Stimulated activated CD4-positive, alpha-beta T cell treated with anti-CD3 and anti-CD28 coated beads, Interleukin-4, amount 100 ng/mL, for 4 hours (primary cell): Measurements from ENCODE around the gene KLK14.

ENCODE experiments used
- DNase-seq, 2 experiments: peaks; one replicate each; pipeline ENCODE4 v3.0.0-alpha.2; 2020

KLK14 gene

GRCh38 chr19:51107406-51108065 lies 24.8 kb upstream of the KLK14 start:
- DNase-seq, result peak in 1 of 2 experiments; percentile 26

- DNase-seq, result no peak
These were observed 21.2 kb upstream of the KLK14 start for GRCh38 chr19:51103926-51104341.

GRCh38 chr19:51102991-51103390 lies 20.3 kb upstream of the KLK14 start:
- DNase-seq, result no peak

GRCh38 chr19:51101171-51101865 lies 18.6 kb upstream of the KLK14 start:
- no peak for DNase-seq

GRCh38 chr19:51100601-51101000 lies 17.9 kb upstream of the KLK14 start:
- no peak for DNase-seq

GRCh38 chr19:51099047-51099382 lies 16.3 kb upstream of the KLK14 start:
- DNase-seq, result no peak

- peak; percentile 18 to 30 for DNase-seq
These were observed 15.8 kb upstream of the KLK14 start for GRCh38 chr19:51098365-51099046.

GRCh38 chr19:51097796-51098195 lies 15.1 kb upstream of the KLK14 start:
- DNase-seq, result no peak

GRCh38 chr19:51097166-51097738 lies 14.6 kb upstream of the KLK14 start:
- peak; percentile 47 to 70 for DNase-seq

- no peak for DNase-seq
These were observed 13.9 kb upstream of the KLK14 start for GRCh38 chr19:51096473-51097165.

- peak in 1 of 2 experiments; percentile 33 for DNase-seq
These were observed 12.1 kb upstream of the KLK14 start for GRCh38 chr19:51094696-51095279.

- no peak for DNase-seq
These were observed 11.0 kb upstream of the KLK14 start for GRCh38 chr19:51093510-51094345.

- no peak for DNase-seq
These were observed 10.4 kb upstream of the KLK14 start for GRCh38 chr19:51093101-51093500.

- DNase-seq, result no peak
These were observed 9.5 kb upstream of the KLK14 start for GRCh38 chr19:51091895-51092873.

- DNase-seq, result no peak
These were observed 8.4 kb upstream of the KLK14 start for GRCh38 chr19:51091126-51091525.

- DNase-seq, result no peak
These were observed 7.8 kb upstream of the KLK14 start for GRCh38 chr19:51090471-51090870.

GRCh38 chr19:51089786-51090185 lies 7.1 kb upstream of the KLK14 start:
- DNase-seq, result no peak

- no peak for DNase-seq
These were observed 3.6 kb upstream of the KLK14 start for GRCh38 chr19:51086153-51086850.

GRCh38 chr19:51084505-51084904 lies 1.8 kb upstream of the KLK14 start:
- DNase-seq, result no peak

GRCh38 chr19:51083783-51084182 lies 1.1 kb upstream of the KLK14 start:
- DNase-seq, result no peak
